Erythroblast (primary cell): Measurements from ENCODE around the gene TNK1.

Source experiments
- GATA1 ChIP-seq: IDR thresholded peaks from 2 replicates; pipeline ENCODE4 v1.6.1; 2011; ENCODE audit warnings: low read depth, mild to moderate bottlenecking, control low read depth, low read length, moderate library complexity
- POLR2A ChIP-seq: IDR thresholded peaks from 2 replicates; pipeline ENCODE4 v1.6.1; 2011; ENCODE audit warnings: mild to moderate bottlenecking, low read length

- TF ChIP-seq POLR2A (no peak), GATA1 (no peak)
Observed at GRCh38 chr17:7367083-7367482, 13.8 kb upstream of the TNK1 start.
